NB4 (cell line): ENCODE measurements around the gene ALKBH6.

Experiments used
- DNase-seq: peaks from one replicate; pipeline ENCODE4 v3.0.0; 2010; ENCODE audit warnings: low read depth
- H3K4me3 ChIP-seq: one replicate; pipeline ENCODE4 v1.5.1; 2011; ENCODE audit warnings: mild to moderate bottlenecking, low read depth, low read length, moderate library complexity
- CTCF ChIP-seq: IDR thresholded peaks from one replicate; pipeline ENCODE4 v1.5.1; 2012; ENCODE audit warnings: low read depth, low read length
- MAX ChIP-seq: IDR thresholded peaks from 2 replicates; pipeline ENCODE4 v1.6.1; 2011; ENCODE audit warnings: low read depth, low read length
- MYC ChIP-seq: IDR thresholded peaks from 2 replicates; pipeline ENCODE4 v1.6.1; 2011; ENCODE audit warnings: low read depth, low read length
- POLR2A ChIP-seq: IDR thresholded peaks from 2 replicates; pipeline ENCODE4 v1.6.1; 2011; ENCODE audit warnings: mild to moderate bottlenecking; ENCODE audit not compliant: insufficient read length; ENCODE audit errors: extremely low read depth

ALKBH6 gene

GRCh38 chr19:36003284-36003683 is 10.7 kb downstream of the ALKBH6 start:
- no peak overlapping the region for H3K4me3 ChIP-seq
- no peak for TF ChIP-seq MYC
- no peak for TF ChIP-seq POLR2A
- TF ChIP-seq MAX = no peak
- no peak for TF ChIP-seq CTCF
- no peak for DNase-seq

GRCh38 chr19:36001605-36002004 is 12.4 kb downstream of the ALKBH6 start:
- TF ChIP-seq CTCF (no peak), MAX (no peak), MYC (no peak), POLR2A (no peak)
- H3K4me3 ChIP-seq = no peak overlapping the region
- DNase-seq = no peak

- no peak for DNase-seq
- no peak overlapping the region for H3K4me3 ChIP-seq
- TF ChIP-seq POLR2A (no peak), CTCF (no peak), MAX (no peak), MYC (no peak)
These were observed 17.2 kb downstream of the ALKBH6 start for GRCh38 chr19:35996777-35997176.

GRCh38 chr19:35995048-35995993 is 18.7 kb downstream of the ALKBH6 start, which contains the start of gene SDHAF1:
Gene SDHAF1, plus strand, starts transcription at chr19:35995188. Its CDS starts 87 bp downstream, at chr19:35995275.
- TF ChIP-seq MYC (peak; percentile 69), CTCF (no peak), MAX (peak; percentile 38; the same call in 1 of the 2 replicates), POLR2A (peak; percentile 56)
- peak within 1 kb of the TSS; percentile 72 for H3K4me3 ChIP-seq
- DNase-seq = peak; percentile 93

- DNase-seq = no peak
- H3K4me3 ChIP-seq = no peak overlapping the region
- no peak for TF ChIP-seq MAX
- TF ChIP-seq POLR2A = no peak
- no peak for TF ChIP-seq CTCF
- TF ChIP-seq MYC = no peak
These were observed 20.0 kb downstream of the ALKBH6 start for GRCh38 chr19:35993923-35994598.
